DMS53 treated with DMSO at 0.1 percent for 48 hours (cell line): ENCODE measurements around the gene PTH2.

Experiments used
- DNase-seq: peaks from one replicate; lab custom pipeline; 2025; ENCODE audit not compliant: unreplicated experiment; lab: John Stamatoyannopoulos, UW

The PTH2 gene

GRCh38 chr19:49432141-49433073 lies 9.2 kb upstream of the PTH2 start:
- DNase-seq, result no peak

- no peak for DNase-seq
These were observed 8.1 kb upstream of the PTH2 start for GRCh38 chr19:49431330-49431749.

GRCh38 chr19:49430678-49431329 lies 7.6 kb upstream of the PTH2 start:
- DNase-seq, result no peak

- no peak for DNase-seq
These were observed 7.0 kb upstream of the PTH2 start for GRCh38 chr19:49430172-49430677.

- DNase-seq, result no peak
These were observed 5.6 kb upstream of the PTH2 start for GRCh38 chr19:49428547-49429451.

- no peak for DNase-seq
These were observed 4.8 kb upstream of the PTH2 start for GRCh38 chr19:49427855-49428546.

- no peak for DNase-seq
These were observed 4.1 kb upstream of the PTH2 start for GRCh38 chr19:49427339-49427738.

GRCh38 chr19:49425922-49426592 lies 2.8 kb upstream of the PTH2 start:
- DNase-seq, result no peak

GRCh38 chr19:49425178-49425577 lies 1.9 kb upstream of the PTH2 start, which contains the start of gene GFY:
Gene GFY, plus strand, starts transcription at chr19:49425388. Its CDS starts 1,043 bp downstream, at chr19:49426431.
- DNase-seq, result no peak

- DNase-seq, result no peak
These were observed 703 bp upstream of the PTH2 start for GRCh38 chr19:49423985-49424303.

GRCh38 chr19:49422407-49423070 lies 702 bp downstream of the PTH2 start:
- DNase-seq, result no peak

- DNase-seq, result no peak
These were observed 1.4 kb downstream of the PTH2 start for GRCh38 chr19:49421878-49422202.

GRCh38 chr19:49421039-49421877 lies 2.0 kb downstream of the PTH2 start:
- DNase-seq, result no peak

- no peak for DNase-seq
These were observed 3.0 kb downstream of the PTH2 start for GRCh38 chr19:49420227-49420626.

- DNase-seq, result no peak
These were observed 4.1 kb downstream of the PTH2 start for GRCh38 chr19:49419173-49419572.

GRCh38 chr19:49418511-49418910 lies 4.7 kb downstream of the PTH2 start:
- no peak for DNase-seq

GRCh38 chr19:49417088-49417487 lies 6.2 kb downstream of the PTH2 start:
- no peak for DNase-seq

GRCh38 chr19:49415810-49416200 lies 7.4 kb downstream of the PTH2 start:
- DNase-seq, result no peak
